ENCODE data around the gene KMT2E. TPM values are rescaled to one million over a fixed set of nuclear protein-coding genes. Genes with fewer than 3 reads are reported as not detected.
"Not testable (repeated sequence)": the region's sequence is repeated elsewhere in the genome, so short reads cannot be mapped to it uniquely, and the experiment has no call there.

The KMT2E gene
- total RNA-seq, 1 donor from 2014 or later, result 114 TPM

- Mint-ChIP-seq H3K36me3 (ENCODE audit: low read depth) (peaks cover 35% of the 10 kb centered on the region), H3K4me1 (ENCODE audit: low read depth) (peaks cover 86% of the 10 kb centered on the region), H3K27ac (peak overlapping the region; percentile 45)
- H3K27me3 Mint-ChIP-seq (ENCODE audit: insufficient read depth); DNase-seq (ENCODE audit: low spot score); H3K9me3 Mint-ChIP-seq; H3K4me3 Mint-ChIP-seq; intact Hi-C loops (cut with micrococcal nuclease): not testable (repeated sequence)
Measured at GRCh38 chr7:105005486-105005885, 8.5 kb upstream of the KMT2E start.

GRCh38 chr7:105006367-105007136 lies 7.5 kb upstream of the KMT2E start:
- Mint-ChIP-seq H3K4me3 (peak overlapping the region; percentile 19), H3K27me3 (ENCODE audit: insufficient read depth) (no peaks in the 10 kb centered on the region), H3K27ac (no peak overlapping the region), H3K36me3 (ENCODE audit: low read depth) (peaks cover 34% of the 10 kb centered on the region), H3K4me1 (ENCODE audit: low read depth) (peaks cover 79% of the 10 kb centered on the region), H3K9me3 (no peaks in the 10 kb centered on the region)
- no peak for DNase-seq (ENCODE audit: low spot score)
- intact Hi-C loops (cut with micrococcal nuclease), result no loop called here

GRCh38 chr7:105007298-105007697 lies 6.7 kb upstream of the KMT2E start:
- intact Hi-C loops (cut with micrococcal nuclease), result no loop called here
- DNase-seq (ENCODE audit: low spot score), result no peak

GRCh38 chr7:105009667-105010503 lies 4.1 kb upstream of the KMT2E start:
- peaks cover 3% of the 10 kb centered on the region for H3K27me3 Mint-ChIP-seq (ENCODE audit: insufficient read depth)
- peaks cover 42% of the 10 kb centered on the region for H3K36me3 Mint-ChIP-seq (ENCODE audit: low read depth)
- peak overlapping the region; percentile 96 for H3K27ac Mint-ChIP-seq
- no peaks in the 10 kb centered on the region for H3K9me3 Mint-ChIP-seq
- intact Hi-C loops (cut with micrococcal nuclease), result loop anchor here (5.0 kb wide), 2 partner anchors 337 to 803 kb away; partner anchors contain the start of gene ORC5
- DNase-seq (ENCODE audit: low spot score), result no peak
- peak overlapping the region; percentile 99 for H3K4me3 Mint-ChIP-seq
- peaks cover 47% of the 10 kb centered on the region for H3K4me1 Mint-ChIP-seq (ENCODE audit: low read depth)

More at GRCh38 chr7:105007298-105007697, 6.7 kb upstream of the KMT2E start:
- Mint-ChIP-seq H3K9me3 (no peaks in the 10 kb centered on the region), H3K4me3 (no peak overlapping the region), H3K27ac (no peak overlapping the region), H3K4me1 (ENCODE audit: low read depth) (peaks cover 71% of the 10 kb centered on the region), H3K36me3 (ENCODE audit: low read depth) (peaks cover 37% of the 10 kb centered on the region), H3K27me3 (ENCODE audit: insufficient read depth) (no peaks in the 10 kb centered on the region)

GRCh38 chr7:105010504-105011130 lies 3.4 kb upstream of the KMT2E start:
- no peaks in the 10 kb centered on the region for H3K9me3 Mint-ChIP-seq
- H3K36me3 Mint-ChIP-seq (ENCODE audit: low read depth), result peaks cover 46% of the 10 kb centered on the region
- H3K4me1 Mint-ChIP-seq (ENCODE audit: low read depth), result peaks cover 41% of the 10 kb centered on the region
- peak overlapping the region; percentile 99 for H3K4me3 Mint-ChIP-seq
- intact Hi-C loops (cut with micrococcal nuclease), result loop anchor here (1.0 to 5.0 kb wide), 3 partner anchors 7 to 803 kb away; partner anchors contain the start of gene ORC5
- no peak for DNase-seq (ENCODE audit: low spot score)
- peak overlapping the region; percentile 96 for H3K27ac Mint-ChIP-seq
- peaks cover 3% of the 10 kb centered on the region for H3K27me3 Mint-ChIP-seq (ENCODE audit: insufficient read depth)

- Mint-ChIP-seq H3K27ac (peak overlapping the region; percentile 96), H3K27me3 (ENCODE audit: insufficient read depth) (peaks cover 3% of the 10 kb centered on the region), H3K4me1 (ENCODE audit: low read depth) (peaks cover 40% of the 10 kb centered on the region), H3K36me3 (ENCODE audit: low read depth) (peaks cover 49% of the 10 kb centered on the region), H3K4me3 (peak overlapping the region; percentile 99), H3K9me3 (no peaks in the 10 kb centered on the region)
- no peak for DNase-seq (ENCODE audit: low spot score)
- intact Hi-C loops (cut with micrococcal nuclease), result loop anchor here (1.0 to 5.0 kb wide), 3 partner anchors 8 to 804 kb away; partner anchors contain the start of gene ORC5
Measured at GRCh38 chr7:105011141-105011830, 2.7 kb upstream of the KMT2E start.

- intact Hi-C loops (cut with micrococcal nuclease), result loop anchor here (1.0 to 5.0 kb wide), 11 partner anchors 9 to 1335 kb away; partner anchors contain the start of genes ORC5 and PUS7
- H3K27me3 Mint-ChIP-seq (ENCODE audit: insufficient read depth), result peaks cover 3% of the 10 kb centered on the region
- H3K36me3 Mint-ChIP-seq (ENCODE audit: low read depth), result peaks cover 52% of the 10 kb centered on the region
- no peaks in the 10 kb centered on the region for H3K9me3 Mint-ChIP-seq
- peak overlapping the region; percentile 96 for H3K27ac Mint-ChIP-seq
- peak; percentile 16 for DNase-seq (ENCODE audit: low spot score)
- peaks cover 40% of the 10 kb centered on the region for H3K4me1 Mint-ChIP-seq (ENCODE audit: low read depth)
- H3K4me3 Mint-ChIP-seq, result peak overlapping the region; percentile 99
Measured at GRCh38 chr7:105011831-105012502, 2.0 kb upstream of the KMT2E start.

GRCh38 chr7:105012503-105013220 lies 1.3 kb upstream of the KMT2E start:
- Mint-ChIP-seq H3K27me3 (ENCODE audit: insufficient read depth) (peaks cover 3% of the 10 kb centered on the region), H3K4me3 (peak overlapping the region; percentile 99), H3K27ac (peak overlapping the region; percentile 96), H3K36me3 (ENCODE audit: low read depth) (peaks cover 59% of the 10 kb centered on the region), H3K4me1 (ENCODE audit: low read depth) (peaks cover 44% of the 10 kb centered on the region), H3K9me3 (no peaks in the 10 kb centered on the region)
- peak; percentile 98 for DNase-seq (ENCODE audit: low spot score)
- intact Hi-C loops (cut with micrococcal nuclease), result loop anchor here (1.0 to 5.0 kb wide), 10 partner anchors 29 to 1334 kb away; partner anchors contain the start of genes ORC5 and PUS7

GRCh38 chr7:105013221-105013815 lies 687 bp upstream of the KMT2E start:
- peak overlapping the region; percentile 96 for H3K27ac Mint-ChIP-seq
- H3K4me1 Mint-ChIP-seq (ENCODE audit: low read depth), result peaks cover 43% of the 10 kb centered on the region
- no peaks in the 10 kb centered on the region for H3K9me3 Mint-ChIP-seq
- peaks cover 55% of the 10 kb centered on the region for H3K36me3 Mint-ChIP-seq (ENCODE audit: low read depth)
- H3K4me3 Mint-ChIP-seq, result peak overlapping the region; percentile 99
- intact Hi-C loops (cut with micrococcal nuclease), result loop anchor here (2.0 to 5.0 kb wide), 5 partner anchors 334 to 1333 kb away; partner anchors contain the start of genes ORC5 and PUS7
- DNase-seq (ENCODE audit: low spot score), result peak; percentile 92
- H3K27me3 Mint-ChIP-seq (ENCODE audit: insufficient read depth), result peaks cover 3% of the 10 kb centered on the region

GRCh38 chr7:105014693-105015389 lies 836 bp downstream of the KMT2E start:
- Mint-ChIP-seq H3K4me3 (peak overlapping the region; percentile 99), H3K9me3 (no peaks in the 10 kb centered on the region), H3K27ac (peak overlapping the region; percentile 96), H3K4me1 (ENCODE audit: low read depth) (peaks cover 30% of the 10 kb centered on the region), H3K27me3 (ENCODE audit: insufficient read depth) (peaks cover 3% of the 10 kb centered on the region), H3K36me3 (ENCODE audit: low read depth) (peaks cover 50% of the 10 kb centered on the region)
- intact Hi-C loops (cut with micrococcal nuclease), result loop anchor here (2.0 to 5.0 kb wide), 4 partner anchors 46 to 808 kb away; partner anchors contain the start of genes ORC5 and RINT1
- peak; percentile 60 for DNase-seq (ENCODE audit: low spot score)
